K562 (cell line): ENCODE results near the gene SPRN. TPM values are rescaled to one million over a fixed set of nuclear protein-coding genes. Genes with fewer than 3 reads are reported as not detected.

ENCODE experiments used
- NRF1 ChIP-seq, 2 experiments: fragments of 450-650 bp; IDR thresholded peaks in 1 of 2; conservative IDR thresholded peaks in 1 of 2; 2 replicates each; pipeline ENCODE4 v1.6.1; 2014; ENCODE audit warnings: mild to moderate bottlenecking in 2 of 2
- PHF8 ChIP-seq: fragments of 200-600 bp; sonication (generic); IDR thresholded peaks from 2 replicates; pipeline ENCODE4 v1.6.1; 2012; ENCODE audit warnings: mixed run types, mild to moderate bottlenecking, inconsistent platforms, low read length, moderate library complexity, borderline replicate concordance
- TBP ChIP-seq: optimal IDR thresholded peaks from 2 replicates; pipeline ENCODE3; 2011; ENCODE audit warnings: low read depth, low read length, improper control_type of control experiment
- ZBTB11 ChIP-seq, 3 experiments: fragments of 200-800 bp in 1 of 3; fragments of 250-450 bp in 1 of 3; fragments of 450-650 bp in 1 of 3; sonication (Bioruptor Pico) in 1 of 3; sonication (Bioruptor generic) in 1 of 3; formaldehyde crosslinking in 1 of 3; IDR thresholded peaks; 2 replicates each; pipeline versions ENCODE4 v1.6.1 to v1.8.0; 2016 to 2022; ENCODE audit warnings: mild to moderate bottlenecking in 2 of 3, missing genetic modification characterization in 2 of 3, missing compliant biosample characterization in 1 of 3, moderate library complexity in 1 of 3
- ZFP1 ChIP-seq: fragments of 450-650 bp; formaldehyde crosslinking; IDR thresholded peaks from 2 replicates; pipeline ENCODE4 v1.4.0; 2020; ENCODE audit warnings: mild to moderate bottlenecking, mixed read lengths
- ZHX1 ChIP-seq: fragments of 150-350 bp; conservative IDR thresholded peaks from 2 replicates; pipeline ENCODE4 v1.6.1; 2014; ENCODE audit warnings: low read length
- ZNF274 ChIP-seq: IDR thresholded peaks from 2 replicates; pipeline ENCODE4 v1.6.1; 2011; ENCODE audit warnings: low read depth, mild to moderate bottlenecking, low read length, moderate library complexity, borderline replicate concordance
- polyA plus RNA-seq, 8 experiments: library from polyadenylated mRNA; depleted of rRNA in 4 of 8; stranded (reverse) in 5 of 8; unstranded in 3 of 8; fragments of >200 nt; fragmentation: Nextera tagmentation in 2 of 8; fragmentation: Illumina TruSeq in 1 of 8; extraction: Ambion mirVana in 2 of 8; extraction: Trizol in 1 of 8; gene quantifications; 2 replicates each; pipeline versions ENCODE4 v1.2.1 to v1.2.3, GENCODE V29; 2011 to 2014; ENCODE audit warnings: inconsistent platforms in 1 of 8, missing spikeins in 1 of 8
- total RNA-seq, 7 experiments: library from RNA; depleted of rRNA in 6 of 7; stranded (reverse); fragments of >200 nt in 6 of 7; fragmentation: Illumina TruSeq in 2 of 7; extraction: Trizol in 2 of 7; gene quantifications; 2 replicates each; pipeline versions ENCODE4 v1.2.1 to v1.2.3, GENCODE V29; 2011 to 2021; ENCODE audit warnings: low replicate concordance in 1 of 7
- TF ChIP-seq, protein P1 (sequence below): fragments of 450-650 bp; IDR thresholded peaks from 2 replicates; pipeline ENCODE4 v1.6.1; 2016; ENCODE audit warnings: low read depth, mild to moderate bottlenecking, moderate library complexity
- TF ChIP-seq, protein P2 (sequence below), 2 experiments: fragments of 450-650 bp; IDR thresholded peaks; 2 replicates each; pipeline ENCODE4 v1.6.1; 2016; ENCODE audit warnings: mild to moderate bottlenecking in 2 of 2, borderline replicate concordance in 1 of 2, low read depth in 1 of 2, moderate library complexity in 1 of 2

SPRN gene
- total and polyA plus RNA-seq, 9 of the 15 experiments (the other 6 are each of a cell fraction or from before 2014, with no cell fraction given): 0.04 TPM; not detected in 8

- TF ChIP-seq ZBTB11 (CRISPR knock-in tag; IDR thresholded peaks at IDR 0.05) (peak in 1 of 3 experiments; percentile 81; a peak in 2 of 6 replicates), ZFP1 (CRISPR knock-in tag) (no peak), PHF8 (peak; percentile 57; the same call in 1 of the 2 replicates), ZNF274 (no peak), NRF1 (conservative IDR thresholded peaks at IDR 0.05 in 1 of 2, IDR thresholded peaks at IDR 0.05 in 1 of 2) (peak; percentile 82 to 85), ZHX1 (no peak), TBP (no peak)
- TF ChIP-seq, protein P1, sequence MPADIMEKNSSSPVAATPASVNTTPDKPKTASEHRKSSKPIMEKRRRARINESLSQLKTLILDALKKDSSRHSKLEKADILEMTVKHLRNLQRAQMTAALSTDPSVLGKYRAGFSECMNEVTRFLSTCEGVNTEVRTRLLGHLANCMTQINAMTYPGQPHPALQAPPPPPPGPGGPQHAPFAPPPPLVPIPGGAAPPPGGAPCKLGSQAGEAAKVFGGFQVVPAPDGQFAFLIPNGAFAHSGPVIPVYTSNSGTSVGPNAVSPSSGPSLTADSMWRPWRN: no peak
- TF ChIP-seq, protein P2, sequence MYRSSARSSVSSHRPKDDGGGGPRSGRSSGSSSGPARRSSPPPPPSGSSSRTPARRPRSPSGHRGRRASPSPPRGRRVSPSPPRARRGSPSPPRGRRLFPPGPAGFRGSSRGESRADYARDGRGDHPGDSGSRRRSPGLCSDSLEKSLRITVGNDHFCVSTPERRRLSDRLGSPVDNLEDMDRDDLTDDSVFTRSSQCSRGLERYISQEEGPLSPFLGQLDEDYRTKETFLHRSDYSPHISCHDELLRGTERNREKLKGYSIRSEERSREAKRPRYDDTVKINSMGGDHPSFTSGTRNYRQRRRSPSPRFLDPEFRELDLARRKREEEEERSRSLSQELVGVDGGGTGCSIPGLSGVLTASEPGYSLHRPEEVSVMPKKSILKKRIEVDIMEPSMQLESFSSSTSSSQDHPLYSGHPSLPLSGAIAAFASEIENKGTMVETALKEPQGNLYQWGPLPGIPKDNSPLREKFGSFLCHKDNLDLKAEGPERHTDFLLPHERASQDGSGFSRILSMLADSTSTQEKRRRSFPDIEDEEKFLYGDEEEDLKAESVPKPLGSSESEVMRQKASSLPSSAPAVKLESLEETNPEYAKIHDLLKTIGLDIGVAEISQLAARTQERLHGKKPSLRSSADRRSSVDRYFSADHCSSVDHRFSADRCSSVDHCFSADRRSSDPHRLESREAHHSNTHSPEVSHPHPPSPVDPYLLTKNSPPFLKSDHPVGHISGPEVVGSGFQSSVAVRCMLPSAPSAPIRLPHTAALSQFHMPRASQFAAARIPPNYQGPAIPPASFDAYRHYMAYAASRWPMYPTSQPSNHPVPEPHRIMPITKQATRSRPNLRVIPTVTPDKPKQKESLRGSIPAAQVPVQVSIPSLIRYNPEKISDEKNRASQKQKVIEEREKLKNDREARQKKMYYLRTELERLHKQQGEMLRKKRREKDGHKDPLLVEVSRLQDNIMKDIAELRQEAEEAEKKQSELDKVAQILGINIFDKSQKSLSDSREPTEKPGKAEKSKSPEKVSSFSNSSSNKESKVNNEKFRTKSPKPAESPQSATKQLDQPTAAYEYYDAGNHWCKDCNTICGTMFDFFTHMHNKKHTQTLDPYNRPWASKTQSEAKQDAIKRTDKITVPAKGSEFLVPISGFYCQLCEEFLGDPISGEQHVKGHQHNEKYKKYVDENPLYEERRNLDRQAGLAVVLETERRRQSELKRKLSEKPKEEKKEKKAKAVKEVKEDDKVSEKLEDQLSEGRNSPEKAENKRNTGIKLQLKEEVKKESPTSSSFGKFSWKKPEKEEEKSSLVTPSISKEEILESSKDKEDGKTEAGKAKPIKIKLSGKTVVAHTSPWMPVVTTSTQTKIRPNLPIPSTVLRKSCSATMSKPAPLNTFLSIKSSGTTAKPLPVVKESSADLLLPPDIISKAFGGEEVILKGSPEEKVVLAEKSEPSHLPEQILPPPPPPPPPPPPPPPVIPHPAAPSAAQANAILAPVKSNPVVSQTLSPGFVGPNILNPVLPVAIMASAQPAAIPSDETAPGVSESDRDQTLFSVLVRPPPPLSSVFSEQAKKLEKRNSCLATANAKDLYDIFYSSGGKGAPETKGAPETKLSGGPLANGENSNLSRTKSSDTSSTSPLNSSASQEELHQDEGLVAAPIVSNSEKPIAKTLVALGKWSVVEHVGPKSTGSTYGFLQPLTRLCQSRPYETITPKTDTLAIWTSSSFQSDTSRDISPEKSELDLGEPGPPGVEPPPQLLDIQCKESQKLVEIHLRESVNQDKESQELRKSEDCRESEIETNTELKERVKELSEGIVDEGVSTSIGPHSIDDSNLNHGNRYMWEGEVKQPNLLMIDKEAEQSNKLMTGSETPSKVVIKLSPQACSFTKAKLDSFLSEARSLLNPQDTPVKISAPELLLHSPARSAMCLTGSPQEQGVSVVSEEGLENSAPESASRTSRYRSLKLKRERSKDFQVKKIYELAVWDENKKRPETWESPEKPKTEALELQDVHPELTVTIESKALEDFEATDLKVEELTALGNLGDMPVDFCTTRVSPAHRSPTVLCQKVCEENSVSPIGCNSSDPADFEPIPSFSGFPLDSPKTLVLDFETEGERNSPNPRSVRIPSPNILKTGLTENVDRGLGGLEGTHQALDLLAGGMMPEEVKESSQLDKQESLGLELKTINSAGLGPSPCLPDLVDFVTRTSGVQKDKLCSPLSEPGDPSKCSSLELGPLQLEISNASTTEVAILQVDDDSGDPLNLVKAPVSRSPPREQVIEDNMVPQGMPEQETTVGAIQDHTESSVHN (IDR thresholded peaks at IDR 0.05; ENCODE audit: borderline replicate concordance in 1 of 2, low read depth in 1 of 2): no peak
These were observed 46.0 kb downstream of the SPRN start (continued) for GRCh38 chr10:133378251-133379096.
